Fibroblast of skin of back (primary cell): Measurements from ENCODE around the gene PNLDC1.
"Not testable (repeated sequence)": the region's sequence is repeated elsewhere in the genome, so short reads cannot be mapped to it uniquely, and the experiment has no call there.

Experiments
- DNase-seq: peaks from one replicate; pipeline ENCODE4 v3.0.0-alpha.2; 2013

The PNLDC1 gene

GRCh38 chr6:159849851-159850250, 49.8 kb downstream of the PNLDC1 start:
- DNase-seq = not testable (repeated sequence)

GRCh38 chr6:159852877-159853276, 52.8 kb downstream of the PNLDC1 start:
- no peak for DNase-seq

GRCh38 chr6:159853754-159854153, 53.7 kb downstream of the PNLDC1 start:
- no peak for DNase-seq

GRCh38 chr6:159854959-159855358, 54.9 kb downstream of the PNLDC1 start:
- DNase-seq = no peak

- DNase-seq = no peak
Observed at GRCh38 chr6:159858259-159858658, 58.2 kb downstream of the PNLDC1 start.

- no peak for DNase-seq
Observed at GRCh38 chr6:159860482-159860881, 60.4 kb downstream of the PNLDC1 start.

- no peak for DNase-seq
Observed at GRCh38 chr6:159862103-159862502, 62.0 kb downstream of the PNLDC1 start.

GRCh38 chr6:159863341-159863740, 63.3 kb downstream of the PNLDC1 start:
- peak; percentile 67 for DNase-seq

- no peak for DNase-seq
Observed at GRCh38 chr6:159865226-159865920, 65.3 kb downstream of the PNLDC1 start.

- no peak for DNase-seq
Observed at GRCh38 chr6:159866286-159867247, 66.5 kb downstream of the PNLDC1 start.
